Kidney tubule cell (primary cell): ENCODE measurements around the gene EXOSC2.
A peak's percentile ranks its signal among the peaks of the same experiment; 100 is the strongest.

Source experiments
- DNase-seq: peaks from one replicate; pipeline ENCODE4 v3.0.0-alpha.2; 2018; ENCODE audit warnings: low spot score

The EXOSC2 gene

GRCh38 chr9:130739081-130739480 is 45.5 kb downstream of the EXOSC2 start:
- no peak for DNase-seq

GRCh38 chr9:130740218-130741023 is 46.8 kb downstream of the EXOSC2 start:
- no peak for DNase-seq

- DNase-seq, result no peak
Observed at GRCh38 chr9:130741024-130741305, 47.4 kb downstream of the EXOSC2 start.

GRCh38 chr9:130741831-130742449 is 48.4 kb downstream of the EXOSC2 start:
- DNase-seq, result peak; percentile 86

GRCh38 chr9:130743656-130744055 is 50.1 kb downstream of the EXOSC2 start:
- DNase-seq, result no peak

GRCh38 chr9:130745210-130745800 is 51.7 kb downstream of the EXOSC2 start:
- no peak for DNase-seq

GRCh38 chr9:130745829-130746228 is 52.2 kb downstream of the EXOSC2 start:
- no peak for DNase-seq

- DNase-seq, result no peak
Observed at GRCh38 chr9:130746434-130747212, 53.0 kb downstream of the EXOSC2 start.

- no peak for DNase-seq
Observed at GRCh38 chr9:130751631-130752355, 58.2 kb downstream of the EXOSC2 start.
